Measurements from ENCODE around the gene PDF.
A peak's percentile ranks its signal among the peaks of the same experiment; 100 is the strongest.

PDF gene

GRCh38 chr16:69339289-69340094 lies 9.1 kb upstream of the PDF start, which contains the start of the genes COG8 and NIP7:
Gene COG8, minus strand, starts transcription at chr16:69339564. Its CDS starts 12 bp downstream, at chr16:69339552.
Gene NIP7, plus strand, starts transcription at chr16:69339772. Its CDS starts 58 bp downstream, at chr16:69339830.
- DNase-seq (ENCODE audit: low spot score): peak; percentile 95

GRCh38 chr16:69338557-69339288 lies 8.3 kb upstream of the PDF start:
- no peak for DNase-seq (ENCODE audit: low spot score)

GRCh38 chr16:69334696-69335095 lies 4.3 kb upstream of the PDF start:
- no peak for DNase-seq (ENCODE audit: low spot score)

- DNase-seq (ENCODE audit: low spot score): no peak
These were observed 761 bp downstream of the PDF start for GRCh38 chr16:69329369-69330285.

- no peak for DNase-seq (ENCODE audit: low spot score)
These were observed 1.5 kb downstream of the PDF start for GRCh38 chr16:69328854-69329316.

- no peak for DNase-seq (ENCODE audit: low spot score)
These were observed 2.6 kb downstream of the PDF start for GRCh38 chr16:69327585-69328310.

- peak; percentile 85 for DNase-seq (ENCODE audit: low spot score)
These were observed 4.1 kb downstream of the PDF start for GRCh38 chr16:69326172-69326873.

- DNase-seq (ENCODE audit: low spot score): no peak
These were observed 4.6 kb downstream of the PDF start for GRCh38 chr16:69325784-69326171.

- DNase-seq (ENCODE audit: low spot score): no peak
These were observed 5.7 kb downstream of the PDF start for GRCh38 chr16:69324585-69325253.

- DNase-seq (ENCODE audit: low spot score): peak; percentile 67
These were observed 6.3 kb downstream of the PDF start for GRCh38 chr16:69324013-69324531.

- DNase-seq (ENCODE audit: low spot score): no peak
These were observed 7.0 kb downstream of the PDF start for GRCh38 chr16:69323415-69323814.

- DNase-seq (ENCODE audit: low spot score): no peak
These were observed 8.0 kb downstream of the PDF start for GRCh38 chr16:69322343-69322742.

GRCh38 chr16:69321080-69321479 lies 9.3 kb downstream of the PDF start:
- DNase-seq (ENCODE audit: low spot score): no peak

- no peak for DNase-seq (ENCODE audit: low spot score)
These were observed 9.7 kb downstream of the PDF start for GRCh38 chr16:69320740-69321073.

GRCh38 chr16:69319826-69320739 lies 10.3 kb downstream of the PDF start:
- DNase-seq (ENCODE audit: low spot score): no peak

- DNase-seq (ENCODE audit: low spot score): no peak
These were observed 11.0 kb downstream of the PDF start for GRCh38 chr16:69319381-69319780.

GRCh38 chr16:69318911-69319289 lies 11.5 kb downstream of the PDF start:
- DNase-seq (ENCODE audit: low spot score): no peak

- DNase-seq (ENCODE audit: low spot score): no peak
These were observed 12.0 kb downstream of the PDF start for GRCh38 chr16:69318177-69318910.
